Kidney epithelial cell (primary cell): ENCODE measurements around the gene LTC4S. TPM values are rescaled to one million over a fixed set of nuclear protein-coding genes. Genes with fewer than 3 reads are reported as not detected.

Experiments used
- DNase-seq: peaks from one replicate; pipeline ENCODE4 v3.0.0-alpha.2; 2010; ENCODE audit warnings: low read depth
- H3K27me3 ChIP-seq: 2 replicates; pipeline ENCODE4 v1.6.0; 2011; ENCODE audit warnings: low read length; ENCODE audit not compliant: control insufficient read depth, insufficient read depth
- H3K36me3 ChIP-seq: 2 replicates; pipeline ENCODE4 v1.5.1; 2011; ENCODE audit warnings: low read length; ENCODE audit not compliant: control insufficient read depth, insufficient read depth
- H3K4me3 ChIP-seq: 2 replicates; pipeline ENCODE4 v1.5.1; 2011; ENCODE audit warnings: low read depth, mild to moderate bottlenecking, control low read depth, low read length
- total RNA-seq: library from RNA; depleted of rRNA; stranded (reverse); fragments of >200 nt; gene quantifications from 2 replicates; pipeline ENCODE4 v1.2.3, GENCODE V29; 2015
- TF ChIP-seq, protein P1 (sequence below): IDR thresholded peaks from 2 replicates; pipeline ENCODE4 v1.5.1; 2011; ENCODE audit warnings: mild to moderate bottlenecking, moderate library complexity, low read length, control low read depth, inconsistent platforms; ENCODE audit not compliant: insufficient read depth, poor library complexity, severe bottlenecking

Gene LTC4S
- total RNA-seq, 1 donor from 2014 or later, result 5.1 TPM

DNA sequence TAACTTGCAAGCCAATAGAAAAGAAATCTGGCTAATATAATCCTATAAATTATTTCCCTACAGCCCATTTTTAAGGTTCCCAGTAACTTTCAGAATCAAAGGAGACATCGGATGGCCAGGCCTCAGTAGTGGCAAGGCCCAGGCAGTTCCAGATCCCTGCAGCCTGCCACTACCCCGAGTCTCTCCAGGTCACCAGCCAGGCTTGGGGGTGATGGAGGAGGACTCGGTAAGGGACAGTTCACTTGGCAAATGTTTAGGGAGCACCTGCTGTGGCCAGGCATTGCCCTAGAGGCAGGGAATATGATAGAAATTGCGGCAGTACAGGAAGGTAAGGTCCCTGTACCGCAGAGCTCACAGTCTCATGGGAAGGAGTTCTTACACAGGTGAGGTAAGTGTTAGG, 15.2 kb upstream of the LTC4S start:
- TF ChIP-seq, protein P1, sequence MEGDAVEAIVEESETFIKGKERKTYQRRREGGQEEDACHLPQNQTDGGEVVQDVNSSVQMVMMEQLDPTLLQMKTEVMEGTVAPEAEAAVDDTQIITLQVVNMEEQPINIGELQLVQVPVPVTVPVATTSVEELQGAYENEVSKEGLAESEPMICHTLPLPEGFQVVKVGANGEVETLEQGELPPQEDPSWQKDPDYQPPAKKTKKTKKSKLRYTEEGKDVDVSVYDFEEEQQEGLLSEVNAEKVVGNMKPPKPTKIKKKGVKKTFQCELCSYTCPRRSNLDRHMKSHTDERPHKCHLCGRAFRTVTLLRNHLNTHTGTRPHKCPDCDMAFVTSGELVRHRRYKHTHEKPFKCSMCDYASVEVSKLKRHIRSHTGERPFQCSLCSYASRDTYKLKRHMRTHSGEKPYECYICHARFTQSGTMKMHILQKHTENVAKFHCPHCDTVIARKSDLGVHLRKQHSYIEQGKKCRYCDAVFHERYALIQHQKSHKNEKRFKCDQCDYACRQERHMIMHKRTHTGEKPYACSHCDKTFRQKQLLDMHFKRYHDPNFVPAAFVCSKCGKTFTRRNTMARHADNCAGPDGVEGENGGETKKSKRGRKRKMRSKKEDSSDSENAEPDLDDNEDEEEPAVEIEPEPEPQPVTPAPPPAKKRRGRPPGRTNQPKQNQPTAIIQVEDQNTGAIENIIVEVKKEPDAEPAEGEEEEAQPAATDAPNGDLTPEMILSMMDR, result no peak

DNA sequence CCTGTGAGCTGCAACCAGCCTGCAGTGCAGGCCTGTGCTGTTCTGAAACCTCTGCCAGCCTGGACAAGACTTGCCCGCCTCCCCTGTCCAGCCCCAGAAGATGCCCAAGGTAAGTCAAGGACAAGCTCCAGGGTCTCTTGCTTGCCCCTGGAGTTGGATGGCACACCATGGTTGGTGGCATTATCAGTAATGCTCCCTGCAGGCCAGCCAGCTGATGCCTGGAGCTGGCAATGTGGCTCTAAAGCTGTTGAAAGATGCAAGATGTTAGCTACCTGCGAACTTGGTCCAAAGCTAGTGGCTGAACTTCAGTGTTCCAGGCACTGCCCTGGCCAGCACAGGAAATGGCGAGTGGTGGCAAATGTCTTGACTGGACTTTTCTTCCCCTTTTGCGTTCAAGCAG, 14.0 kb upstream of the LTC4S start:
- Histone ChIP-seq H3K36me3 (no peaks in the 10 kb centered on the region), H3K4me3 (no peak overlapping the region), H3K27me3 (no peaks in the 10 kb centered on the region)
- DNase-seq, result no peak
- TF ChIP-seq, protein P1, result no peak

More for the DNA sequence above, 15.2 kb upstream of the LTC4S start:
- no peak for DNase-seq
- peaks cover 2% of the 10 kb centered on the region for H3K36me3 ChIP-seq
- no peaks in the 10 kb centered on the region for H3K27me3 ChIP-seq
- H3K4me3 ChIP-seq, result no peak overlapping the region

DNA sequence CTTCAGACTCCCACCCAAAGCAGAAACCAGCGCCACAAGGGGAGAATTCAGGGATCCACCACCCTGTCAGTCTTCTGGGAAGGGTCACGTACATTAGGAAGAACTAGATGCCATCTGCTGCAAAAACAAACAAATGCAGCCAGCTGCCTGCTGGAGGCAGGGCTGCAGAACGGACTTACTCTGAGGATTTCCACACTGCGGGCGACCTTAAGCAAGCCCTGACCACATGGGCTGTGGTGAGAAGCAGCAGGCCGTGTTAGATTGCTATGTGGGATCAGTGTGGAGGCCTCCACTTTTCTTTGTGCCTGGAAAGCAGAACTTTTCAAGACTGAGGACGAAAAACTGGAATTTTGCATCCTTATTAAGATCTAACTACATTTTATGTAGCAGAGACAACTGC, 13.4 kb upstream of the LTC4S start:
- TF ChIP-seq, protein P1, result no peak
- no peaks in the 10 kb centered on the region for H3K36me3 ChIP-seq
- H3K4me3 ChIP-seq, result no peak overlapping the region

DNA sequence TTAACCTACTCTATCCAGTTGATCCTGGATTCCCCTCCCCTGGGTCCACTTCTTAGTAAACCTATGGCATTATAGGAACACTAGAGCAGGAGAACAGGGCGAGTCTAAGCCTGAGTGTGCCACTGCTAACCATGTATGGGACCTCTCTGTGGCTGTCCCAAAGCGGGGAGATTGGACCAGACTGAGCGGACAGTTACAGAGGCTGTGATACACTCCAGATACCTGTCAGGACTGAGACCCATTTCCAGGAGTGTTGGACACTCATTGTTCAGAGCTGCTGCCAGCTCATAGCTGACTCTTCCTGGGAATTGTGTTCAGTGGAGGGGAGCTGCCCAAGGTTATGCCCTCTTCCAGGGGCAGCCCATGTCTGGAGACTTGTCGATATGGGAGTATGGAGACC, 11.9 kb upstream of the LTC4S start:
- no peak for DNase-seq
- no peaks in the 10 kb centered on the region for H3K36me3 ChIP-seq
- H3K27me3 ChIP-seq, result no peaks in the 10 kb centered on the region
- TF ChIP-seq, protein P1, result no peak
- no peak overlapping the region for H3K4me3 ChIP-seq

More for the DNA sequence above, 13.4 kb upstream of the LTC4S start:
- no peak for DNase-seq
- H3K27me3 ChIP-seq, result no peaks in the 10 kb centered on the region

DNA sequence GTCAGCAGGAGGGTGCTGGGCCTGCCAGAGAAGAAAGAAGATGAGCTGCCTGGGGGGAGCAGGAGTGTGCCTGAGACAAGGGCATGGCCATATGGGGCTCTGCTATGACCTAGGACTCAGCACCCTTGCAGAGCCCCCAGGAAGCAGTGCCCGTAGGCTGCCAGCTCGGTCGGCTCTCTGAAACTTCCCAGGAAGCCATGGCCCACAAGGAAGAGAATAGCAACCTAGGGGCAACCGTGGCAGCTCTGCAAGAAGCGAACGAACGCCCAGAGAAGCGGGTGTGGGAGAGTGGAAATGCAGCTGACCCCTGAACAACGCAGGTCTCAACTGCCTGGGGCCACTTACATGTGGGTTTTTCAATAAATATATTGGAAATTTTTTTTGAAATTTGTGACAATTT, 10.7 kb upstream of the LTC4S start:
- Histone ChIP-seq H3K27me3 (no peaks in the 10 kb centered on the region), H3K36me3 (no peaks in the 10 kb centered on the region), H3K4me3 (no peak overlapping the region)
- DNase-seq, result no peak
- TF ChIP-seq, protein P1, result no peak

DNA sequence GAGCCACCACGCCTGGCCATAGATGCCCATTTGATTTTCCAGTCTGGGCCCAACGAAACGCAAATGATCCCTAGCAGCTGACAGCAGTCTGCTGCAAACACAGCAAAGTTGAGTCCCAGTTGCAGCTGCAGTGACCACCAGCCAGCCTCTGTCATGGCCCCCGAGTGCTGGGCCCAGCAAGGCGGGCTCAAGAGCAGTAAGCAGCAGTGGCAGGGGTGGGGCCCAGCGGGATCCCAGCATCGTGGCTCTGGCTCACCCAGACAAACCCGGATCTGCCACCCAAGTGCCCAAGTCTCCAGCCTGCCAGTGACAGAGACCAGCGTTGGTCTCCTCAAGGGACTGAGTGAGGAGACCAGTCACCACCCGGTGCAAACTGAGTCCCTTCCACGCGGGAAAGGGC, 6.9 kb upstream of the LTC4S start:
- Histone ChIP-seq H3K4me3 (no peak overlapping the region), H3K27me3 (no peaks in the 10 kb centered on the region), H3K36me3 (no peaks in the 10 kb centered on the region)
- no peak for DNase-seq
- TF ChIP-seq, protein P1, result no peak
